ENCODE data around the gene SLC23A2. TPM values are rescaled to one million over a fixed set of nuclear protein-coding genes. Genes with fewer than 3 reads are reported as not detected.

SLC23A2 gene
- polyA plus RNA-seq, 3 donors, result 3.3 to 28.4 (median 6.4) TPM

- H3K27me3 ChIP-seq (ENCODE audit: control insufficient read depth in 2 of 2, insufficient read depth in 2 of 2, low read length in 2 of 2), result no peaks in the 10 kb centered on the region
- no peak overlapping the region for H2AFZ ChIP-seq (ENCODE audit: insufficient read depth, low read depth, low read length, poor library complexity, severe bottlenecking)
- no peak for DNase-seq
- no peaks in the 10 kb centered on the region for H3K9me3 ChIP-seq (replicated peaks in 1 of 2; ENCODE audit: control insufficient read depth in 1 of 2, insufficient read depth in 1 of 2, low read length in 2 of 2)
- H3K27ac Mint-ChIP-seq, result peak overlapping the region in 1 of 7 donors; percentile 61
- H3K27me3 Mint-ChIP-seq (ENCODE audit: low read depth in 3 of 3), result peaks cover 0 to 2% (median 1%) of the 10 kb centered on the region in 3 donors
- peaks cover 21% of the 10 kb centered on the region for H3K4me1 Mint-ChIP-seq
- H3K36me3 ChIP-seq (replicated peaks in 1 of 2; ENCODE audit: control insufficient read depth in 1 of 2, insufficient read depth in 2 of 2, low read length in 2 of 2), result peaks cover 51 to 88% of the 10 kb centered on the region in 2 donors
- peaks cover 3 to 9% of the 10 kb centered on the region in 2 donors for H3K4me1 ChIP-seq (ENCODE audit: control insufficient read depth in 1 of 2, insufficient read depth in 2 of 2, low read length in 2 of 2)
- peaks cover 52% of the 10 kb centered on the region for H4K20me1 ChIP-seq (ENCODE audit: insufficient read depth, low read length)
- WGBS (ENCODE audit: insufficient coverage), result 82% methylated on average over 3 of the region's 3 CpGs
- H3K9me3 Mint-ChIP-seq, result peaks cover 0 to 2% (median 0%) of the 10 kb centered on the region in 7 donors
- no peak overlapping the region for H3K9ac ChIP-seq (ENCODE audit: insufficient read depth, low read length, poor library complexity, severe bottlenecking)
- H3K4me3 Mint-ChIP-seq, result no peak overlapping the region
- H3K27ac ChIP-seq (ENCODE audit: low read depth in 1 of 2, low read length in 2 of 2), result no peak overlapping the region
- no peak overlapping the region for H3K4me3 ChIP-seq (replicated peaks in 1 of 3; ENCODE audit: low read depth in 2 of 3, low read length in 3 of 3)
- peaks cover 72 to 79% of the 10 kb centered on the region in 2 donors for H3K36me3 Mint-ChIP-seq
- H3K4me2 ChIP-seq (replicated peaks; ENCODE audit: extremely low read depth, low read length, poor library complexity, severe bottlenecking), result no peak overlapping the region
- intact Hi-C loops (cut with micrococcal nuclease), result no loop called here
- no peak for TF ChIP-seq CTCF (IDR thresholded peaks at IDR 0.05)
- no peaks in the 10 kb centered on the region for H3K79me2 ChIP-seq (ENCODE audit: insufficient read depth, low read length)
Measured at GRCh38 chr20:4894409-4894808, 106.9 kb downstream of the SLC23A2 start.

DNA sequence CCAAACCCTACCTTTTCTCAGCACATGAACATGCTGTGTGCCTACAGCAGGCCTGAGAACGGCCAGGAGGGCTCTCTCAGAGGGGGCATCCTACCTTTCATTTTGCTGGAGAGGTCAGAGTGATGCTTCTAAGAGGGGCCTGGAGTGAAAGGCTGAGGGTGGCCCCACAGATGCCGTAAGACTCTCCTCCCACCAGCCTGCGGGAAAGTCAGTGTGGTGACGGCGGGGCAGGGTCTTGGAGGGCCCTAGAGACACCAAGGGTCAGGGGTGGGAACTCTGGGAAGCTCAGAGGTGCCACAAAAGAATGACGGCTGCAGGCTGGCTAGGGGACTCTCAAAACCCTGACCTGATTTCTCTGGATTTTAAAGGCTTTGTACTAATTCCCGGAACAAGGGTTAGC, 107.6 kb downstream of the SLC23A2 start:
- no peak overlapping the region for H3K9ac ChIP-seq (ENCODE audit: insufficient read depth, low read length, poor library complexity, severe bottlenecking)
- TF ChIP-seq CTCF (IDR thresholded peaks at IDR 0.05), result no peak
- H3K9me3 ChIP-seq (replicated peaks in 1 of 2; ENCODE audit: control insufficient read depth in 1 of 2, insufficient read depth in 1 of 2, low read length in 2 of 2), result no peaks in the 10 kb centered on the region
- no peak overlapping the region for H3K4me3 Mint-ChIP-seq
- no peaks in the 10 kb centered on the region for H3K27me3 ChIP-seq (ENCODE audit: control insufficient read depth in 2 of 2, insufficient read depth in 2 of 2, low read length in 2 of 2)
- no peak overlapping the region for H3K4me3 ChIP-seq (replicated peaks in 1 of 3; ENCODE audit: low read depth in 2 of 3, low read length in 3 of 3)
- peaks cover 3 to 4% of the 10 kb centered on the region in 2 donors for H3K4me1 ChIP-seq (ENCODE audit: control insufficient read depth in 1 of 2, insufficient read depth in 2 of 2, low read length in 2 of 2)
- peak overlapping the region in 2 of 7 donors; percentile 10 to 73 for H3K27ac Mint-ChIP-seq
- peaks cover 54% of the 10 kb centered on the region for H4K20me1 ChIP-seq (ENCODE audit: insufficient read depth, low read length)
- DNase-seq, result no peak
- intact Hi-C loops (cut with micrococcal nuclease), result no loop called here
- H3K36me3 ChIP-seq (replicated peaks in 1 of 2; ENCODE audit: control insufficient read depth in 1 of 2, insufficient read depth in 2 of 2, low read length in 2 of 2), result peaks cover 51 to 88% of the 10 kb centered on the region in 2 donors
- H3K27ac ChIP-seq (ENCODE audit: low read depth in 1 of 2, low read length in 2 of 2), result no peak overlapping the region
- 100% methylated on average over 7 of the region's 7 CpGs for WGBS (ENCODE audit: insufficient coverage)
- H3K9me3 Mint-ChIP-seq, result peaks cover 0 to 1% (median 0%) of the 10 kb centered on the region in 7 donors
- no peak overlapping the region for H2AFZ ChIP-seq (ENCODE audit: insufficient read depth, low read depth, low read length, poor library complexity, severe bottlenecking)
- H3K36me3 Mint-ChIP-seq, result peaks cover 72 to 79% of the 10 kb centered on the region in 2 donors
- no peaks in the 10 kb centered on the region for H3K79me2 ChIP-seq (ENCODE audit: insufficient read depth, low read length)
- peaks cover 16% of the 10 kb centered on the region for H3K4me1 Mint-ChIP-seq
- H3K27me3 Mint-ChIP-seq (ENCODE audit: low read depth in 3 of 3), result peaks cover 0 to 2% (median 0%) of the 10 kb centered on the region in 3 donors
- H3K4me2 ChIP-seq (replicated peaks; ENCODE audit: extremely low read depth, low read length, poor library complexity, severe bottlenecking), result no peak overlapping the region
